GM12874 (cell line): ENCODE measurements around the gene CCDC138.

Source experiments
- TF ChIP-seq, protein P1 (sequence below): IDR thresholded peaks from 2 replicates; pipeline ENCODE4 v1.5.1; 2011; ENCODE audit warnings: low read depth, mild to moderate bottlenecking, control low read depth, low read length, moderate library complexity; ENCODE audit not compliant: insufficient read depth

The CCDC138 gene

GRCh38 chr2:108923019-108923700 is 136.6 kb downstream of the CCDC138 start:
- TF ChIP-seq, protein P1, sequence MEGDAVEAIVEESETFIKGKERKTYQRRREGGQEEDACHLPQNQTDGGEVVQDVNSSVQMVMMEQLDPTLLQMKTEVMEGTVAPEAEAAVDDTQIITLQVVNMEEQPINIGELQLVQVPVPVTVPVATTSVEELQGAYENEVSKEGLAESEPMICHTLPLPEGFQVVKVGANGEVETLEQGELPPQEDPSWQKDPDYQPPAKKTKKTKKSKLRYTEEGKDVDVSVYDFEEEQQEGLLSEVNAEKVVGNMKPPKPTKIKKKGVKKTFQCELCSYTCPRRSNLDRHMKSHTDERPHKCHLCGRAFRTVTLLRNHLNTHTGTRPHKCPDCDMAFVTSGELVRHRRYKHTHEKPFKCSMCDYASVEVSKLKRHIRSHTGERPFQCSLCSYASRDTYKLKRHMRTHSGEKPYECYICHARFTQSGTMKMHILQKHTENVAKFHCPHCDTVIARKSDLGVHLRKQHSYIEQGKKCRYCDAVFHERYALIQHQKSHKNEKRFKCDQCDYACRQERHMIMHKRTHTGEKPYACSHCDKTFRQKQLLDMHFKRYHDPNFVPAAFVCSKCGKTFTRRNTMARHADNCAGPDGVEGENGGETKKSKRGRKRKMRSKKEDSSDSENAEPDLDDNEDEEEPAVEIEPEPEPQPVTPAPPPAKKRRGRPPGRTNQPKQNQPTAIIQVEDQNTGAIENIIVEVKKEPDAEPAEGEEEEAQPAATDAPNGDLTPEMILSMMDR: no peak

GRCh38 chr2:108923736-108924579 is 137.4 kb downstream of the CCDC138 start:
- TF ChIP-seq, protein P1: no peak

DNA sequence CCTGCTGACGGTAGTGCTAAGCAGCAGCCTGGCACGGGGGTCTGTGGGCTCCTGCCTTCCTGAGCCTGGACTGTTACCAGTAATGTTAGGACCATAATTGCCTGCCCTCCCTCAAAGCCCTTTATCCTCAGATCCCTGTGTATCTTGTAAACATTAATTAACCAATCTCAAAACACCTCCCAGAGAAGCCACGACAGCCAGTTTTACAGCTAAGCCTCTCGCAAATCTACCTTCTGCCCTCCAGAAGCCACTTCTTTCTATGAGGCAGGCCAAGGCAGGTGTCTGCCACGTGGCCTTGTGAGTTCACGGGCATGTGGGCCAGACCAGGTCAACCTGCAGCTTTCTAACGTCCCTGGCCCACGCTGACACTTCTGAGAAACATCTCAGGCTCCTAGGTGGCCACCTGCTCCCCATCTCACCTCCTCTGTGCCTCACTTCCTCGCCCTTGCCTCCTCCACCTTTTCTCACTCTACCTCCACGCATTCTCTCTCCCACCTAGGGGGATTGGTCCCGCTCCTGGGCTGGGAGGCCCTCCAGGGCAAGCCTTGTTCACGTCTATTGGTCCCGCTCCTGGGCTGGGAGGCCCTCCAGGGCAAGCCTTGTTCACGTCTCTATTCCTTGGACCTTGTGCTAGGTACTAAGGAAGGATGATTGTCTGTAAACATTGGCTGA is 138.1 kb downstream of the CCDC138 start:
- TF ChIP-seq, protein P1: no peak

DNA sequence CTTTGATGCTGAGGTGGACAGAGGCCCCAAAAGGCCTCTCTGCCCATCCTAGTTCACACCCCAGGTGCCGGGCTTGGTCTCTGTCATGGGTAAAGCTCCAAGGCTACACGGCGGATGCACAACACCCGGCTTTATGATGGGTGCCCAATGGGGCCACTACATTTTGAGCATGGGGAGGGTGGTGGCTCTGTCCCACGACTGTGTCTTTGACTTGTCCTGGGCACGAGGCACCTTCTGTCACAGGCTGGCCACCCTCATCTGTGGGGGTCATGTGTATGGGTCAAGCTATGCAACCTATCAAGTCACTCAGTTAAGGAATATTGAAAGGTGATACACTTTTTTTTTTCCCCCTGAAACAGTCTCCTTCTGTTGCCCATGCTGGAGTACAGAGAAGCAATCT is 138.7 kb downstream of the CCDC138 start:
- TF ChIP-seq, protein P1: no peak

GRCh38 chr2:108925735-108926134 is 139.2 kb downstream of the CCDC138 start:
- TF ChIP-seq, protein P1: no peak
